HG03558 (cell line): ENCODE data around the gene EIF4H.
"Not testable (repeated sequence)": the region's sequence is repeated elsewhere in the genome, so short reads cannot be mapped to it uniquely, and the experiment has no call there.

ENCODE experiments used
- ATAC-seq: cut with Tn5 transposase; IDR thresholded peaks from one replicate; pipeline ENCODE4 v1.9.1; 2021; ENCODE audit warnings: moderate number of reproducible peaks; ENCODE audit not compliant: unreplicated experiment; ENCODE audit errors: extremely low read depth

EIF4H gene

GRCh38 chr7:74173491-74173865, 678 bp upstream of the EIF4H start:
- ATAC-seq = no peak

GRCh38 chr7:74174606-74175082, 488 bp downstream of the EIF4H start:
- peak; percentile 18 for ATAC-seq

GRCh38 chr7:74175340-74175739, 1.2 kb downstream of the EIF4H start:
- ATAC-seq = no peak

GRCh38 chr7:74176555-74176954, 2.4 kb downstream of the EIF4H start:
- no peak for ATAC-seq

- ATAC-seq = no peak
These were observed 4.5 kb downstream of the EIF4H start for GRCh38 chr7:74178632-74179031.

GRCh38 chr7:74179935-74180604, 5.9 kb downstream of the EIF4H start:
- ATAC-seq = no peak

- ATAC-seq = no peak
These were observed 6.7 kb downstream of the EIF4H start for GRCh38 chr7:74180866-74181265.

- no peak for ATAC-seq
These were observed 7.7 kb downstream of the EIF4H start for GRCh38 chr7:74181821-74182220.

GRCh38 chr7:74182453-74183090, 8.4 kb downstream of the EIF4H start:
- ATAC-seq = no peak

GRCh38 chr7:74183142-74183541, 9.0 kb downstream of the EIF4H start:
- no peak for ATAC-seq

- ATAC-seq = no peak
These were observed 9.7 kb downstream of the EIF4H start for GRCh38 chr7:74183653-74184450.

- ATAC-seq = no peak
These were observed 10.9 kb downstream of the EIF4H start for GRCh38 chr7:74185016-74185415.

- no peak for ATAC-seq
These were observed 11.5 kb downstream of the EIF4H start for GRCh38 chr7:74185636-74186035.

GRCh38 chr7:74187915-74188675, 13.9 kb downstream of the EIF4H start:
- no peak for ATAC-seq

GRCh38 chr7:74190259-74190658, 16.1 kb downstream of the EIF4H start:
- ATAC-seq = no peak

- ATAC-seq = no peak
These were observed 17.1 kb downstream of the EIF4H start for GRCh38 chr7:74191231-74191630.

GRCh38 chr7:74193054-74193453, 18.9 kb downstream of the EIF4H start:
- no peak for ATAC-seq

GRCh38 chr7:74193913-74194312, 19.8 kb downstream of the EIF4H start:
- no peak for ATAC-seq

GRCh38 chr7:74194686-74195085, 20.5 kb downstream of the EIF4H start:
- ATAC-seq = no peak

- ATAC-seq = not testable (repeated sequence)
These were observed 21.1 kb downstream of the EIF4H start for GRCh38 chr7:74195139-74195860.
